Progenitor cell of endocrine pancreas (in vitro differentiated cells): Measurements from ENCODE around the gene GNB1L. TPM values are rescaled to one million over a fixed set of nuclear protein-coding genes. Genes with fewer than 3 reads are reported as not detected.

ENCODE experiments used
- DNase-seq: peaks from one replicate; pipeline ENCODE4 v3.0.0; 2021; ENCODE audit warnings: low spot score; ENCODE audit not compliant: unreplicated experiment
- H3K27ac Mint-ChIP-seq: 2 replicates; pipeline ENCODE4 v1.8.0; 2021; ENCODE audit warnings: mild to moderate bottlenecking, moderate library complexity, mixed read lengths
- H3K27me3 Mint-ChIP-seq: 2 replicates; pipeline ENCODE4 v1.8.0; 2021; ENCODE audit warnings: mixed read lengths
- H3K36me3 Mint-ChIP-seq: 2 replicates; pipeline ENCODE4 v1.8.0; 2022; ENCODE audit warnings: mixed read lengths; ENCODE audit not compliant: insufficient read depth
- H3K4me1 Mint-ChIP-seq: 2 replicates; pipeline ENCODE4 v1.8.0; 2021; ENCODE audit warnings: low read depth, mixed read lengths
- H3K4me3 Mint-ChIP-seq: 2 replicates; pipeline ENCODE4 v1.8.0; 2021; ENCODE audit warnings: low read depth, mild to moderate bottlenecking, moderate library complexity, mixed read lengths
- H3K9me3 Mint-ChIP-seq: 2 replicates; pipeline ENCODE4 v1.8.0; 2021; ENCODE audit warnings: low read depth, mixed read lengths
- CTCF ChIP-seq: fragments of 200-600 bp; sonication (generic); IDR thresholded peaks from one replicate; pipeline ENCODE4 v1.5.0; 2021; ENCODE audit warnings: antibody characterized with exemption, mild to moderate bottlenecking; ENCODE audit not compliant: unreplicated experiment
- total RNA-seq: library from RNA; stranded (reverse); gene quantifications from 2 replicates; pipeline ENCODE4 v1.2.1, GENCODE V29; 2021

The GNB1L gene
- total RNA-seq, 1 donor from 2014 or later: 9.9 TPM

DNA sequence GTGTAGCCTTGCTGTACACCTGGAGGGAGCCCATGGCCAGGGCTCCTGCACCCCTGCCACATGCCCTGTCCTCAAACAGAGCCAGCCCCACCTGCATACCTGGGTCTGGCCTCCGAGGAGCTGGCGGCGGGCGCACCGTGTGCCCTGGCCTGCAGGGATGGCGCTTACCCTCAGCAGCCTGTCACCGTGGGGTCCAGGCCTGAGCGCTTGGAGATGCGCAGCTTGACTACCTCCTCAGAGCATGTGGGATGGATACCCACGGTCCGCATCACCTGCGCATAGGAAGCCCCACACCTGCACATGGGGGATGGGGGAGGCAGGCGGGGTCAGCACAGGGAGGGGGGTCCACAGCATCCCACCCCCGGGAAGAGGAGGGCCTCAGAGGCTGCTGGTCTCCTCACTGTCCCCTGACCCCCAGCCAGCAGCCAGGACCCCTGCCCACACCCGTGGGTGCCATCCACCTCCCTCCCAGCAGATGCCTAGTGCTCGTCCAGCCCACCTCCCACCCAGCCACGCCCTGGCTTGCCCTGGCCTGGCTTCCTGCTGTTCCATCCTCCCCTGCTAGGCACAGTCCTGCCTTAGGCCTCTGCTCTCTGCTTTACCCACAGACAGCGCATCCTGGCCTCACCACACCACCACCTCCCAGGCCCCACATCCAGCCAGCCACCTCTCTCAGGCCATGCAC, 22.4 kb upstream of the GNB1L start:
- no peak for DNase-seq
- Mint-ChIP-seq H3K4me3 (no peak overlapping the region), H3K4me1 (peaks cover 14% of the 10 kb centered on the region), H3K36me3 (no peaks in the 10 kb centered on the region), H3K9me3 (no peaks in the 10 kb centered on the region), H3K27me3 (peaks cover 19% of the 10 kb centered on the region), H3K27ac (no peak overlapping the region)
- no peak for TF ChIP-seq CTCF

DNA sequence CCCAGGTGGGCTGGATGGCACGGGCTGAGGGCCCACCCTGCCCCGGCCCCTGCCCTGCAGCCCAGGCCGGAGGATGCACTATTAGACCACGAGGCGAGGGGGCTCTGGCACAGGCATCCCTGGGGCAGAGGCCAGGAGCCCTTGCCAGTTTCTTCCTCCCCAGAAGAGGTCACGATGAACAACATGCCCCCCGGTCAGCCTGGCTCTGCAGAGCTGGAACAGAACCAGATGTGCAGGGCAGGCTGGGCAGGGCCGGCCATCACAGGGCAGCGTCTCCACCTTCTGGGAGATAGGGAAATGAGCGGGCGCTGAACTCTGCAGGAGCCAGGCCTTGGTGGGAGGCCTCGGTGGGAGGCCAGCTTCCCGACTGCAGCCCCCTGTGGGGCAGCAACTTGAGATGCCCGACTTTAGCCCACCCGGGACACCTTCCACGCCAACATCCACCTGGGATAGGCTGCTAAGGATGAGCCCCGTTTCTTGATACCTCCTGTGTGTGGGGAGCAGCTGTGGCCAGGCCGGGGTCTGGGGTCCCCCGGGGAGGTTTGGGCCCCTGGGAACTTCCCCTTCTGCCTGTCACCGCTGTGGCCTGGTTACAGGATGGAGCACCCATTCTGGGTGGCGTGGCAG, 21.8 kb upstream of the GNB1L start:
- TF ChIP-seq CTCF: no peak
- Mint-ChIP-seq H3K9me3 (no peaks in the 10 kb centered on the region), H3K4me1 (peaks cover 9% of the 10 kb centered on the region), H3K27me3 (peaks cover 14% of the 10 kb centered on the region), H3K36me3 (no peaks in the 10 kb centered on the region), H3K27ac (no peak overlapping the region), H3K4me3 (no peak overlapping the region)
- no peak for DNase-seq

DNA sequence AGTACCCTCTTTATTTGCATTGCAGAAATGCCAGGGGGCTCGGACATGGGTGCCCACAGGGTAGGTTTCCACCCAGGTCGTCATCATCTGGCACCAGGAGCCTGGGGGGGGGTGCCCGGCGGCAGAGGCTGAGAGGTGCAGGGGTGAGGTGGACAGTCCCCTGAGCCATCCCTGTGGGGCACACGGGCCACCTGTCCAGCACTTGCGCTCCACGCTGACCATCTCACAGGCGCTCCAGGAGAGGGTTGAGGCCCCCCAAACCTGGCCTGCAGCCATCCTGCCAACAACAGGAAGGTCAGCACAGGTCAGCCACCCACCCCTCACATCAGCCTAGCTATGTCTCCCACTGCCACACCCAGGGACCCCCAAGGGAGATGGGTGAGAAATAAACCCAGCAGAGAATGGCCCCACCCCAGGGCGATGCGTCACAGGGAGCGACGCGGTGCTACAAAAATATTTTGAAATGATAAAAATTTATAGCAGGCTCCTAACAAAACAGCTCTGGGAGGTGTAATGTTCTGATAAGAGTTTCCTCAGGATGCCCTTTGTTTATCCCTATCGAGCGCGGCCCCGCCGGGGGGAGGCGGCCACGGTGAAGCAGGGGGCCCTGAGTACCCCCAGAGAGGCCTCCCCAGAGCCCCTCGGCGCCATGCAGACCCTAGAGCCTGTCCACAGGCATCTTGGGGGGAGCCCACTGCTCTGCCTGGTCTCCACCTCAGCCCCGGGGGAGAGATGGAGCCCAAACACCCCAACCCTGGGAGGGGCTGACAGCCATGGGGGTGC, 21.0 kb upstream of the GNB1L start:
- DNase-seq: no peak
- Mint-ChIP-seq H3K27ac (no peak overlapping the region), H3K36me3 (no peaks in the 10 kb centered on the region), H3K9me3 (no peaks in the 10 kb centered on the region), H3K4me3 (no peak overlapping the region), H3K27me3 (peaks cover 7% of the 10 kb centered on the region), H3K4me1 (peaks cover 2% of the 10 kb centered on the region)
- TF ChIP-seq CTCF: no peak

DNA sequence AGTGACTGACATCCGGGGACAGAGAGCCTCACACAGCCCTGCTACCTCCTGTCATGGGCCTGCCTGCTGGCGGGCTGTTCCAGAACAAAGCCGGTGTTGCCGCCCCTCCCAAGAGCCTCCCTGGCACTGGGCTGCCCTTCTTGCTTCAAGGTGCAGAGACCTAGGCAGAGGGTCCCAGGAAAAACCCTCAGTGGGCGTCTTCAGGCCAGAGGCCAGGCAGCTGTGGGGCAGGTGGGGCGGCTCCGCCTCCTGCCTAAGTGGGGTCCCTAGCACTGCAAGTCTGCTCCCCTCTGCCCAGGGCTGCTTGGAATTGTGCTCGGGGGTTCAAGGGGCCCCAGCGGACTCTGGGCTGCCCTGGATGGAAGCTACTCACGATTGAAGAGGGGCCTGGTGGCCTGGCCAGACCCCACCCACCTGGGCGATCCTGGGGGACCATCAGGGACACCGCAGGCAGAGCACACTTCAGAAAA, 20.4 kb upstream of the GNB1L start:
- no peaks in the 10 kb centered on the region for H3K9me3 Mint-ChIP-seq
- H3K4me1 Mint-ChIP-seq: no peaks in the 10 kb centered on the region
- H3K27ac Mint-ChIP-seq: no peak overlapping the region
- no peaks in the 10 kb centered on the region for H3K36me3 Mint-ChIP-seq
- no peak for TF ChIP-seq CTCF
- DNase-seq: no peak
- H3K4me3 Mint-ChIP-seq: no peak overlapping the region
- peaks cover 1% of the 10 kb centered on the region for H3K27me3 Mint-ChIP-seq

- no peak overlapping the region for H3K4me3 Mint-ChIP-seq
- H3K36me3 Mint-ChIP-seq: no peaks in the 10 kb centered on the region
- H3K9me3 Mint-ChIP-seq: no peaks in the 10 kb centered on the region
- no peak for TF ChIP-seq CTCF
- H3K4me1 Mint-ChIP-seq: no peaks in the 10 kb centered on the region
- DNase-seq: no peak
- no peaks in the 10 kb centered on the region for H3K27me3 Mint-ChIP-seq
- H3K27ac Mint-ChIP-seq: no peak overlapping the region
Observed at GRCh38 chr22:19874307-19875060, 19.8 kb upstream of the GNB1L start.
